Neural progenitor cell (in vitro differentiated cells): ENCODE measurements around the gene MYH7B. TPM values are rescaled to one million over a fixed set of nuclear protein-coding genes. Genes with fewer than 3 reads are reported as not detected.

Experiments
- DNase-seq: peaks from one replicate; pipeline ENCODE4 v3.0.0-alpha.2; 2016; ENCODE audit warnings: low spot score
- H2AFZ ChIP-seq: fragments of 200-600 bp; sonication (generic); replicated peaks from 2 replicates; pipeline ENCODE4 v1.6.1; 2016; ENCODE audit warnings: antibody characterized with exemption
- H3F3A ChIP-seq: fragments of 200-600 bp; sonication (generic); 2 replicates; pipeline ENCODE4 v1.6.1; 2016; ENCODE audit warnings: antibody characterized with exemption, low read depth
- H3K27ac ChIP-seq: fragments of 200-600 bp; sonication (generic); 2 replicates; pipeline ENCODE4 v1.5.1; 2016; ENCODE audit warnings: mild to moderate bottlenecking
- H3K27me3 ChIP-seq: fragments of 200-600 bp; sonication (generic); 2 replicates; pipeline ENCODE4 v1.6.1; 2016; ENCODE audit warnings: mild to moderate bottlenecking, moderate library complexity
- H3K36me3 ChIP-seq: fragments of 200-600 bp; sonication (generic); 2 replicates; pipeline ENCODE4 v1.5.1; 2016
- H3K4me1 ChIP-seq: fragments of 200-600 bp; sonication (generic); 2 replicates; pipeline ENCODE4 v1.6.1; 2016; ENCODE audit warnings: mixed run types
- H3K4me2 ChIP-seq: fragments of 200-600 bp; sonication (generic); 2 replicates; pipeline ENCODE4 v1.6.1; 2016
- H3K4me3 ChIP-seq: fragments of 200-600 bp; sonication (generic); 2 replicates; pipeline ENCODE4 v1.5.1; 2016
- H3K79me2 ChIP-seq: fragments of 200-600 bp; sonication (generic); 2 replicates; pipeline ENCODE4 v1.6.1; 2016; ENCODE audit warnings: low read depth
- H3K9ac ChIP-seq: fragments of 200-600 bp; sonication (generic); 2 replicates; pipeline ENCODE4 v1.6.1; 2016
- H3K9me3 ChIP-seq: fragments of 200-600 bp; sonication (generic); 2 replicates; pipeline ENCODE4 v1.5.1; 2016; ENCODE audit warnings: low read depth
- H4K20me1 ChIP-seq: fragments of 200-600 bp; sonication (generic); 2 replicates; pipeline ENCODE4 v1.6.1; 2016; ENCODE audit warnings: low read depth
- H3K27ac Mint-ChIP-seq: 3 replicates; pipeline ENCODE4 v1.8.0; 2021; ENCODE audit warnings: mixed read lengths
- H3K27me3 Mint-ChIP-seq: 2 replicates; pipeline ENCODE4 v1.8.0; 2022; ENCODE audit warnings: low read depth, mild to moderate bottlenecking, inconsistent platforms, moderate library complexity, mixed read lengths; ENCODE audit not compliant: insufficient read depth
- H3K36me3 Mint-ChIP-seq: 3 replicates; pipeline ENCODE4 v1.8.0; 2021; ENCODE audit warnings: mixed read lengths
- H3K4me1 Mint-ChIP-seq: 3 replicates; pipeline ENCODE4 v1.8.0; 2021; ENCODE audit warnings: mixed read lengths
- H3K4me3 Mint-ChIP-seq: 3 replicates; pipeline ENCODE4 v1.8.0; 2021; ENCODE audit warnings: mild to moderate bottlenecking, moderate library complexity, mixed read lengths
- H3K9me3 Mint-ChIP-seq: 3 replicates; pipeline ENCODE4 v1.8.0; 2020; ENCODE audit warnings: mixed read lengths
- CTCF ChIP-seq: fragments of 200-600 bp; sonication (generic); IDR thresholded peaks from 2 replicates; pipeline ENCODE4 v1.5.1; 2017; ENCODE audit warnings: antibody characterized with exemption, mild to moderate bottlenecking
- EZH2 ChIP-seq: fragments of 200-600 bp; sonication (generic); IDR thresholded peaks from 2 replicates; pipeline ENCODE4 v1.6.1; 2017; ENCODE audit warnings: antibody characterized with exemption, mild to moderate bottlenecking, moderate library complexity
- EZH2phosphoT487 ChIP-seq: fragments of 200-600 bp; sonication (generic); IDR thresholded peaks from 2 replicates; pipeline ENCODE4 v1.6.1; 2017; ENCODE audit warnings: antibody characterized with exemption
- total RNA-seq: library from RNA; depleted of rRNA; stranded (reverse); fragments of >200 nt; gene quantifications from 2 replicates; pipeline ENCODE4 v1.2.3, GENCODE V29; 2015; ENCODE audit warnings: low replicate concordance

The MYH7B gene
- total RNA-seq, 1 donor from 2014 or later, result not detected

- Histone ChIP-seq H3F3A (no peaks in the 10 kb centered on the region), H4K20me1 (peaks cover 9% of the 10 kb centered on the region), H3K4me1 (no peaks in the 10 kb centered on the region), H3K9me3 (no peaks in the 10 kb centered on the region), H2AFZ (no peak overlapping the region), H3K9ac (no peak overlapping the region), H3K4me2 (no peak overlapping the region), H3K27ac (no peak overlapping the region), H3K27me3 (no peaks in the 10 kb centered on the region), H3K36me3 (no peaks in the 10 kb centered on the region), H3K4me3 (no peak overlapping the region), H3K79me2 (no peaks in the 10 kb centered on the region)
- TF ChIP-seq EZH2phosphoT487 (no peak), EZH2 (no peak), CTCF (no peak)
- H3K27me3 Mint-ChIP-seq, result peaks cover 3% of the 10 kb centered on the region
- H3K9me3 Mint-ChIP-seq, result no peaks in the 10 kb centered on the region
- peaks cover 30% of the 10 kb centered on the region for H3K36me3 Mint-ChIP-seq
- H3K4me3 Mint-ChIP-seq, result no peak overlapping the region
- DNase-seq, result no peak
- peak overlapping the region; percentile 72 for H3K27ac Mint-ChIP-seq
- no peaks in the 10 kb centered on the region for H3K4me1 Mint-ChIP-seq
Measured at GRCh38 chr20:34999782-35000181, 44.1 kb downstream of the MYH7B start.

DNA sequence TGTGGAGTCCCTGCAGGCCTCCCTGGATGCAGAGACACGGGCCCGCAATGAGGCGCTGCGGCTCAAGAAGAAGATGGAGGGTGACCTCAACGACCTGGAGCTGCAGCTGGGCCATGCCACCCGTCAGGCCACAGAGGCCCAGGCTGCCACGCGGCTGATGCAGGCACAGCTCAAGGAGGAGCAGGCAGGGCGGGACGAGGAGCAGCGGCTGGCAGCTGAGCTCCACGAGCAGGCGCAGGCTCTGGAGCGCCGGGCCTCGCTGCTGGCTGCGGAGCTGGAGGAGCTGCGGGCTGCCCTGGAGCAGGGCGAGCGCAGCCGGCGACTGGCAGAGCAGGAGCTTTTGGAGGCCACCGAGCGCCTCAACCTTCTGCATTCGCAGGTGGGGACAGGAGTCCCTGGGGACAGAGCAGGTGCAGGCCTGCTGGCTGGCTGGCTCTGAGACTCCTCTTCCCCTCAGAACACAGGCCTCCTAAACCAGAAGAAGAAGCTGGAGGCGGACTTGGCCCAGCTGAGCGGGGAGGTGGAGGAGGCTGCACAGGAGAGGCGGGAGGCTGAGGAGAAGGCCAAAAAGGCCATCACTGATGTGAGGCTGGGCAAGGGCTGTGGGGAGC is 44.7 kb downstream of the MYH7B start:
- H3K4me2 ChIP-seq, result no peak overlapping the region
- no peaks in the 10 kb centered on the region for H3K9me3 ChIP-seq
- H3K9ac ChIP-seq, result no peak overlapping the region
- no peaks in the 10 kb centered on the region for H3K79me2 ChIP-seq
- no peaks in the 10 kb centered on the region for H3K27me3 ChIP-seq
- H3K27ac Mint-ChIP-seq, result peak overlapping the region; percentile 72
- no peaks in the 10 kb centered on the region for H3K36me3 ChIP-seq
- H3K36me3 Mint-ChIP-seq, result peaks cover 29% of the 10 kb centered on the region
- peaks cover 3% of the 10 kb centered on the region for H3K27me3 Mint-ChIP-seq
- H4K20me1 ChIP-seq, result peaks cover 9% of the 10 kb centered on the region
- TF ChIP-seq CTCF, result no peak
- no peak for TF ChIP-seq EZH2
- no peak for TF ChIP-seq EZH2phosphoT487
- H3F3A ChIP-seq, result no peaks in the 10 kb centered on the region
- H2AFZ ChIP-seq, result no peak overlapping the region
- no peak overlapping the region for H3K4me3 ChIP-seq
- DNase-seq, result no peak
- H3K27ac ChIP-seq, result no peak overlapping the region
- H3K4me1 Mint-ChIP-seq, result no peaks in the 10 kb centered on the region
- H3K4me3 Mint-ChIP-seq, result no peak overlapping the region
- H3K9me3 Mint-ChIP-seq, result no peaks in the 10 kb centered on the region
- H3K4me1 ChIP-seq, result no peaks in the 10 kb centered on the region

GRCh38 chr20:35000922-35001595 is 45.4 kb downstream of the MYH7B start:
- Histone ChIP-seq H3K9me3 (no peaks in the 10 kb centered on the region), H3K36me3 (no peaks in the 10 kb centered on the region), H2AFZ (no peak overlapping the region), H3F3A (no peaks in the 10 kb centered on the region), H3K27me3 (no peaks in the 10 kb centered on the region), H3K4me3 (no peak overlapping the region), H3K4me1 (no peaks in the 10 kb centered on the region), H3K4me2 (no peak overlapping the region), H3K9ac (no peak overlapping the region), H4K20me1 (peaks cover 9% of the 10 kb centered on the region), H3K27ac (no peak overlapping the region), H3K79me2 (no peaks in the 10 kb centered on the region)
- Mint-ChIP-seq H3K27ac (no peak overlapping the region), H3K36me3 (peaks cover 29% of the 10 kb centered on the region), H3K4me1 (no peaks in the 10 kb centered on the region), H3K9me3 (no peaks in the 10 kb centered on the region), H3K4me3 (no peak overlapping the region), H3K27me3 (peaks cover 3% of the 10 kb centered on the region)
- TF ChIP-seq CTCF (no peak), EZH2 (no peak), EZH2phosphoT487 (no peak)
- no peak for DNase-seq
